Endothelial cell of umbilical vein (primary cell): ENCODE data around the gene ACTR8. TPM values are rescaled to one million over a fixed set of nuclear protein-coding genes. Genes with fewer than 3 reads are reported as not detected.

Source experiments
- BruUV-seq: library from RNA; stranded (reverse); fragments of 400-500 nt; replicated peaks from 2 replicates; lab custom pipeline; 2021; lab: Mats Ljungman, UMichigan
- CTCF ChIA-PET: fragments of 300-600, 350-600 bp; sonication (Branson Sonifier 250); formaldehyde crosslinking; loops from one replicate; lab custom pipeline; 2021; ENCODE audit warnings: antibody characterized with exemption, inconsistent platforms; lab: Charles Lee
- POLR2A ChIA-PET: fragments of 300-600, 350-600 bp; sonication (Branson Sonifier 250); formaldehyde crosslinking; loops from one replicate; lab custom pipeline; 2021; ENCODE audit warnings: antibody characterized with exemption, inconsistent platforms; lab: Charles Lee
- DNase-seq: peaks from one replicate; pipeline ENCODE4 v3.0.0-alpha.2; 2011; ENCODE audit warnings: low read depth, low spot score
- FAIRE-seq: peaks from 2 replicates; lab custom pipeline; 2011; peaks lifted over from hg19 to GRCh38; lab: Jason Lieb, UNC
- H2AFZ ChIP-seq: 2 replicates; pipeline ENCODE4 v1.6.0; 2012; ENCODE audit warnings: low read depth, low read length, control low read depth, inconsistent platforms
- H3K27ac ChIP-seq: 2 replicates; pipeline ENCODE4 v1.5.1; 2011; ENCODE audit warnings: low read depth, mild to moderate bottlenecking, control low read depth, low read length, moderate library complexity; ENCODE audit not compliant: insufficient read depth
- H3K27me3 ChIP-seq, 2 experiments: 2 replicates each; pipeline versions ENCODE4 v1.6.0 to v1.6.1; 2011; ENCODE audit warnings: low read length in 2 of 2, mixed read lengths in 1 of 2; ENCODE audit not compliant: control insufficient read depth in 2 of 2, insufficient read depth in 2 of 2
- H3K36me3 ChIP-seq, 2 experiments: 2 replicates in 1 of 2; 3 replicates in 1 of 2; pipeline ENCODE4 v1.5.1; 2011; ENCODE audit warnings: low read length in 2 of 2, mild to moderate bottlenecking in 1 of 2, moderate library complexity in 1 of 2; ENCODE audit not compliant: control insufficient read depth in 2 of 2, insufficient read depth in 2 of 2; ENCODE audit errors: extremely low read depth in 1 of 2
- H3K4me1 ChIP-seq: 3 replicates; pipeline ENCODE4 v1.5.1; 2011; ENCODE audit warnings: mild to moderate bottlenecking, low read length; ENCODE audit not compliant: control insufficient read depth, insufficient read depth; ENCODE audit errors: extremely low read depth
- H3K4me2 ChIP-seq: 2 replicates; pipeline ENCODE4 v1.6.1; 2011; ENCODE audit warnings: low read length, control low read depth, mixed read lengths; ENCODE audit not compliant: insufficient read depth
- H3K4me3 ChIP-seq, 3 experiments: fragments of 200-600 bp in 1 of 3; sonication (generic), shearing (Covaris generic) in 1 of 3; replicated peaks in 1 of 3; 2 replicates each; pipeline ENCODE4 v1.5.1; 2011 to 2016; ENCODE audit warnings: control low read depth in 3 of 3, low read length in 3 of 3, mild to moderate bottlenecking in 2 of 3, inconsistent platforms in 1 of 3, low read depth in 1 of 3, moderate library complexity in 1 of 3; ENCODE audit not compliant: insufficient read depth in 1 of 3
- H3K79me2 ChIP-seq: 2 replicates; pipeline ENCODE4 v1.6.0; 2012; ENCODE audit warnings: low read length, inconsistent platforms; ENCODE audit not compliant: control insufficient read depth, insufficient read depth
- H3K9ac ChIP-seq: replicated peaks from 2 replicates; pipeline ENCODE3; 2011; ENCODE audit warnings: low read length, control low read depth; ENCODE audit not compliant: insufficient read depth; ENCODE audit errors: extremely low read depth
- H3K9me1 ChIP-seq: replicated peaks from 3 replicates; pipeline ENCODE4 v1.6.0; 2011; ENCODE audit warnings: mild to moderate bottlenecking, low read length; ENCODE audit not compliant: control insufficient read depth, insufficient read depth; ENCODE audit errors: extremely low read depth
- H3K9me3 ChIP-seq: replicated peaks from 2 replicates; pipeline ENCODE4 v1.5.1; 2012; ENCODE audit warnings: low read length, inconsistent platforms; ENCODE audit not compliant: control insufficient read depth, insufficient read depth
- H4K20me1 ChIP-seq: replicated peaks from 2 replicates; pipeline ENCODE3; 2011; ENCODE audit warnings: mild to moderate bottlenecking, low read length; ENCODE audit not compliant: control insufficient read depth, insufficient read depth; ENCODE audit errors: extremely low read depth
- EZH2 ChIP-seq: IDR thresholded peaks from 2 replicates; pipeline ENCODE4 v1.6.1; 2012; ENCODE audit warnings: borderline replicate concordance, low read depth, mild to moderate bottlenecking, moderate library complexity, low read length, inconsistent platforms; ENCODE audit not compliant: severe bottlenecking
- FOS ChIP-seq: IDR thresholded peaks from 2 replicates; pipeline ENCODE4 v1.6.1; 2011; ENCODE audit warnings: mild to moderate bottlenecking, low read length, moderate library complexity, borderline replicate concordance; ENCODE audit not compliant: insufficient read depth
- GATA2 ChIP-seq: IDR thresholded peaks from 2 replicates; pipeline ENCODE4 v1.7.0; 2011; ENCODE audit warnings: low read depth, mild to moderate bottlenecking, moderate library complexity, mixed read lengths, low read length; ENCODE audit not compliant: insufficient read length, insufficient read depth
- JUN ChIP-seq: IDR thresholded peaks from 2 replicates; pipeline ENCODE4 v1.6.1; 2011; ENCODE audit warnings: borderline replicate concordance, low read depth; ENCODE audit not compliant: insufficient read length, insufficient read depth
- MYC ChIP-seq: IDR thresholded peaks from one replicate; pipeline ENCODE4 v1.6.1; 2011; ENCODE audit warnings: mild to moderate bottlenecking, low read depth, low read length
- POLR2A ChIP-seq: IDR thresholded peaks from 2 replicates; pipeline ENCODE4 v1.6.1; 2012; ENCODE audit warnings: low read depth, mild to moderate bottlenecking, control low read depth, low read length
- POLR2AphosphoS5 ChIP-seq: IDR thresholded peaks from 2 replicates; pipeline ENCODE4 v1.6.1; 2012; ENCODE audit warnings: low read depth, mild to moderate bottlenecking, control low read depth, low read length, moderate library complexity; ENCODE audit not compliant: insufficient read depth
- dilution Hi-C: fragments of 300-500 bp; cut with MboI; formaldehyde crosslinking; loops from one replicate; pipeline ENCODE4 v1.15.0; 2019; ENCODE audit warnings: low sequenced_read_pairs; ENCODE audit not compliant: extremely low pct_ligation_motif_present
- intact Hi-C: fragments of 100-400 bp; cut with micrococcal nuclease; formaldehyde crosslinking; loops from one replicate; pipeline ENCODE4 v1.10.0; 2022
- polyA plus RNA-seq, 4 experiments: library from polyadenylated mRNA; depleted of rRNA in 3 of 4; stranded (reverse) in 3 of 4; unstranded in 1 of 4; fragments of >200 nt; gene quantifications; 2 replicates each; pipeline versions ENCODE4 v1.2.1 to v1.2.3, GENCODE V29; 2011 to 2012; ENCODE audit warnings: missing spikeins in 1 of 4
- total RNA-seq: library from RNA; stranded (reverse); gene quantifications from 2 replicates; pipeline ENCODE4 v1.2.3, GENCODE V29; 2021
- TF ChIP-seq, protein P1 (sequence below): IDR thresholded peaks from 2 replicates; pipeline ENCODE4 v1.6.1; 2011; ENCODE audit not compliant: insufficient read depth, insufficient read length
- TF ChIP-seq, protein P2 (sequence below), 2 donors: IDR thresholded peaks; 1 replicate in 1 of 2; 2 replicates in 1 of 2; pipeline ENCODE4 v1.5.1; 2011; ENCODE audit warnings: low read length in 2 of 2, mild to moderate bottlenecking in 2 of 2, moderate library complexity in 2 of 2, control low read depth in 1 of 2, inconsistent platforms in 1 of 2, low read depth in 1 of 2; ENCODE audit not compliant: insufficient read depth in 1 of 2; ENCODE audit errors: extremely low read depth in 1 of 2

Gene ACTR8
- total and polyA plus RNA-seq, 2 donors (not counting 3 experiments of a cell fraction or from before 2014, with no cell fraction given) = 14.4 to 42.0 TPM

DNA sequence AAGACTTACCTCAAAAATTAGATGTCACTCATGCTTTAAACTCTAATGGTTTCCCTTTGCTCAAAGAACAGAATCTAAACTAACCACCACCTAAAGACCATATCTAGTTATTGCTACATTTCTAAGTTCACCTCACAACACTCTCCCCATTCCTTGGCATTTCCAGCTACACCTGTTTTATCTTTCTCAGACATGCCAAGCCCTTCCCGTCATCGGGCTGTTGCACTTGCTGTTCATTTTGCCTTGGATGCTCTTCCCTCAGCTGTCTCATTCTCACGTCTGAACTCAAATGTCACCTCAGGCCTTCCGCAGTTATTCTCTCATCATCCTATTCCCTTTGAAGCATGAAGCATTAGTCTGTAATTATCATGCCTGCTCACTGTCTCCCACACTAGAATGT, 1.1 kb upstream of the ACTR8 start:
- dilution Hi-C loops (no loop called here), intact Hi-C loops (no loop called here)
- ChIA-PET CTCF (interaction anchor here (1.4 kb wide), 1 partner anchor 8 kb away, joined by 4 read pairs; the partner anchor contains the start of gene SELENOK), POLR2A (interaction anchor here (2.2 kb wide), 1 partner anchor 9 kb away, joined by 6 read pairs; the partner anchor contains the start of gene SELENOK)
- no peaks in the 10 kb centered on the region for H3K9me3 ChIP-seq
- no peaks in the 10 kb centered on the region for H4K20me1 ChIP-seq
- H3K4me2 ChIP-seq = no peak overlapping the region
- FAIRE-seq (no peak), DNase-seq (no peak)
- TF ChIP-seq, protein P1, sequence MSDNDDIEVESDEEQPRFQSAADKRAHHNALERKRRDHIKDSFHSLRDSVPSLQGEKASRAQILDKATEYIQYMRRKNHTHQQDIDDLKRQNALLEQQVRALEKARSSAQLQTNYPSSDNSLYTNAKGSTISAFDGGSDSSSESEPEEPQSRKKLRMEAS = no peak
- TF ChIP-seq FOS = no peak
- no peak for TF ChIP-seq MYC
- TF ChIP-seq, protein P2, sequence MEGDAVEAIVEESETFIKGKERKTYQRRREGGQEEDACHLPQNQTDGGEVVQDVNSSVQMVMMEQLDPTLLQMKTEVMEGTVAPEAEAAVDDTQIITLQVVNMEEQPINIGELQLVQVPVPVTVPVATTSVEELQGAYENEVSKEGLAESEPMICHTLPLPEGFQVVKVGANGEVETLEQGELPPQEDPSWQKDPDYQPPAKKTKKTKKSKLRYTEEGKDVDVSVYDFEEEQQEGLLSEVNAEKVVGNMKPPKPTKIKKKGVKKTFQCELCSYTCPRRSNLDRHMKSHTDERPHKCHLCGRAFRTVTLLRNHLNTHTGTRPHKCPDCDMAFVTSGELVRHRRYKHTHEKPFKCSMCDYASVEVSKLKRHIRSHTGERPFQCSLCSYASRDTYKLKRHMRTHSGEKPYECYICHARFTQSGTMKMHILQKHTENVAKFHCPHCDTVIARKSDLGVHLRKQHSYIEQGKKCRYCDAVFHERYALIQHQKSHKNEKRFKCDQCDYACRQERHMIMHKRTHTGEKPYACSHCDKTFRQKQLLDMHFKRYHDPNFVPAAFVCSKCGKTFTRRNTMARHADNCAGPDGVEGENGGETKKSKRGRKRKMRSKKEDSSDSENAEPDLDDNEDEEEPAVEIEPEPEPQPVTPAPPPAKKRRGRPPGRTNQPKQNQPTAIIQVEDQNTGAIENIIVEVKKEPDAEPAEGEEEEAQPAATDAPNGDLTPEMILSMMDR (IDR thresholded peaks at IDR 0.05; ENCODE audit: extremely low read depth in 1 of 2, insufficient read depth in 1 of 2, low read depth in 1 of 2, low read length in 2 of 2) = no peak
- TF ChIP-seq POLR2A = no peak
- TF ChIP-seq POLR2AphosphoS5 = no peak
- TF ChIP-seq JUN = no peak
- TF ChIP-seq GATA2 = no peak
- no peak for TF ChIP-seq EZH2
- no peaks in the 10 kb centered on the region for H3K27me3 ChIP-seq
- H3K9ac ChIP-seq = no peak overlapping the region
- peaks cover 6 to 21% of the 10 kb centered on the region in 2 experiments for H3K36me3 ChIP-seq
- no peaks in the 10 kb centered on the region for H3K9me1 ChIP-seq
- BruUV-seq = no TSS peak
- H3K79me2 ChIP-seq = peaks cover 13% of the 10 kb centered on the region
- H3K4me1 ChIP-seq = peaks cover 10% of the 10 kb centered on the region
- no peak overlapping the region for H3K27ac ChIP-seq
- H2AFZ ChIP-seq = no peak overlapping the region
- H3K4me3 ChIP-seq = no peak overlapping the region
